Measurements from ENCODE around the gene UNC45B. TPM values are rescaled to one million over a fixed set of nuclear protein-coding genes. Genes with fewer than 3 reads are reported as not detected.

UNC45B gene
- total RNA-seq, 4 donors from 2014 or later = 0.06 TPM; not detected in 3

DNA sequence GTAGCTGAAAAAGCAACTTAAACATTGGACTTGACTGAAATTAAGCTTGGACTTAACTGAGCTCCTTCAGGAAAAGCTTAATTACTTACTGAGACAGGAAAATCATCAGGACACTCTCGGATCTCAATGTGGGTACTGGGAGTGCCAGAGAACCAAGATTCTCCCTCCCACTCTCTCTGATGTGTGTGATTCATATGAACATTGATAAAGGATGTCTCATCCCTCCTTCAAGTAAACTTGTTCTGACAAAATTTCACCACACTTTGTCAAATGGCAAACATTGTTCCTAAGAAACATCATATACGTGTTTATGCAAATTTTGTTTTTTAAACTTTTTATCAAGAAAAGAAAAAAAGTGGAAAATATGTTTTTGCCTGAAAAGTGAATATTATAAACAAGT lies 91.2 kb downstream of the UNC45B start:
- DNase-seq (ENCODE audit: low spot score) = no peak
- no peak for TF ChIP-seq CTCF (IDR thresholded peaks at IDR 0.05)
- peak; percentile 39 for ATAC-seq (ENCODE audit: low FRiP score)

Other genes starting within 250 kb of the UNC45B start
- gene CCT6B, start 186.4 kb upstream of the UNC45B start, total RNA-seq = 1 to 10 TPM; 2.4 to 4.6 (median 4.0) TPM
- gene ZNF830, start 186.3 kb upstream of the UNC45B start, total RNA-seq = 10 to 100 TPM in 3 of 4 donors, 1 to 10 TPM in 1; 8.6 to 15.7 (median 10.8) TPM
- gene LIG3, start 167.3 kb upstream of the UNC45B start, total RNA-seq = 10 to 100 TPM; 17.7 to 23.2 (median 20.0) TPM
- 10 to 100 TPM; 17.3 to 23.1 (median 19.7) TPM for gene RFFL, start 84.1 kb upstream of the UNC45B start, total RNA-seq
- 10 to 100 TPM in 2 of 4 donors, 1 to 10 TPM in 2; 6.4 to 16.1 (median 9.9) TPM for gene RAD51D, start 28.0 kb upstream of the UNC45B start, total RNA-seq
- gene FNDC8, start 26.2 kb upstream of the UNC45B start, total RNA-seq = not detected
- 10 to 100 TPM; 12.1 to 31.3 (median 14.6) TPM for gene NLE1, start 5.5 kb upstream of the UNC45B start, total RNA-seq
- gene SLC35G3, start 46.6 kb downstream of the UNC45B start, total RNA-seq = not detected
- gene SLFN5, start 95.3 kb downstream of the UNC45B start, total RNA-seq = 10 to 100 TPM; 18.9 to 53.0 (median 32.5) TPM
- gene SLFN11, start 225.8 kb downstream of the UNC45B start, total RNA-seq = 100 to 1,000 TPM in 1 of 4 donors, 10 to 100 TPM in 3; 58.1 to 127 (median 92.3) TPM